H9 (cell line): ENCODE measurements around the gene MRPL41. TPM values are rescaled to one million over a fixed set of nuclear protein-coding genes. Genes with fewer than 3 reads are reported as not detected.
"Not testable (repeated sequence)": the region's sequence is repeated elsewhere in the genome, so short reads cannot be mapped to it uniquely, and the experiment has no call there.

Experiments used
- DNase-seq: peaks from one replicate; pipeline ENCODE4 v3.0.0-alpha.2; 2017
- H2AFZ ChIP-seq: one replicate; pipeline ENCODE4 v1.6.1; 2013; ENCODE audit warnings: mild to moderate bottlenecking, low read length, control low read depth, moderate library complexity
- H2AK5ac ChIP-seq: 2 replicates; pipeline ENCODE4 v1.6.1; 2013; ENCODE audit warnings: low read length, control low read depth, mixed read lengths; ENCODE audit not compliant: insufficient read length
- H2BK120ac ChIP-seq: one replicate; pipeline ENCODE4 v1.6.1; 2013; ENCODE audit warnings: low read depth, mild to moderate bottlenecking, low read length, control low read depth, inconsistent platforms; ENCODE audit not compliant: poor library complexity, severe bottlenecking
- H2BK12ac ChIP-seq: 2 replicates; pipeline ENCODE4 v1.6.1; 2013; ENCODE audit warnings: low read length, control low read depth, mixed read lengths, low read depth; ENCODE audit not compliant: insufficient read length
- H2BK15ac ChIP-seq: 2 replicates; pipeline ENCODE4 v1.6.1; 2013; ENCODE audit warnings: low read depth, low read length, control low read depth
- H2BK20ac ChIP-seq: one replicate; pipeline ENCODE4 v1.6.1; 2013; ENCODE audit warnings: low read depth, mild to moderate bottlenecking, low read length, control low read depth, inconsistent platforms; ENCODE audit not compliant: poor library complexity, severe bottlenecking
- H2BK5ac ChIP-seq: 2 replicates; pipeline ENCODE4 v1.6.1; 2013; ENCODE audit warnings: low read length, control low read depth, mixed read lengths; ENCODE audit not compliant: insufficient read length
- H3K14ac ChIP-seq: 2 replicates; pipeline ENCODE4 v1.6.1; 2013; ENCODE audit warnings: low read length, control low read depth; ENCODE audit not compliant: insufficient read depth
- H3K18ac ChIP-seq: 2 replicates; pipeline ENCODE4 v1.6.1; 2013; ENCODE audit warnings: low read depth, mild to moderate bottlenecking, mixed read lengths, low read length, control low read depth; ENCODE audit not compliant: insufficient read length
- H3K23ac ChIP-seq: 2 replicates; pipeline ENCODE4 v1.6.1; 2013; ENCODE audit warnings: low read length, control low read depth, mixed read lengths, low read depth; ENCODE audit not compliant: insufficient read length
- H3K23me2 ChIP-seq: 2 replicates; pipeline ENCODE4 v1.6.1; 2013; ENCODE audit warnings: low read depth, mild to moderate bottlenecking, mixed read lengths, low read length, control low read depth; ENCODE audit not compliant: insufficient read length, poor library complexity, severe bottlenecking
- H3K27ac ChIP-seq: 2 replicates; pipeline ENCODE4 v1.5.1; 2013; ENCODE audit warnings: low read length, control low read depth, mixed read lengths, low read depth; ENCODE audit not compliant: insufficient read length
- H3K27me3 ChIP-seq: 2 replicates; pipeline ENCODE4 v1.6.1; 2013; ENCODE audit warnings: low read length, control low read depth, inconsistent platforms; ENCODE audit not compliant: insufficient read depth
- H3K4ac ChIP-seq: 2 replicates; pipeline ENCODE4 v1.6.1; 2013; ENCODE audit warnings: low read depth, mild to moderate bottlenecking, control low read depth, inconsistent platforms, low read length, moderate library complexity
- H3K4me1 ChIP-seq: 2 replicates; pipeline ENCODE4 v1.6.1; 2013; ENCODE audit warnings: low read length, control low read depth, inconsistent platforms; ENCODE audit not compliant: insufficient read depth
- H3K4me2 ChIP-seq: 2 replicates; pipeline ENCODE4 v1.6.1; 2013; ENCODE audit warnings: low read length, control low read depth, mixed read lengths; ENCODE audit not compliant: insufficient read length, insufficient read depth
- H3K56ac ChIP-seq: 2 replicates; pipeline ENCODE4 v1.6.1; 2013; ENCODE audit warnings: low read depth, mild to moderate bottlenecking, mixed read lengths, low read length, control low read depth; ENCODE audit not compliant: insufficient read length
- H3K79me1 ChIP-seq: 2 replicates; pipeline ENCODE4 v1.6.1; 2013; ENCODE audit warnings: low read depth, mild to moderate bottlenecking, moderate library complexity, low read length, control low read depth, inconsistent platforms; ENCODE audit not compliant: insufficient read depth, poor library complexity, severe bottlenecking
- H3K79me2 ChIP-seq: 2 replicates; pipeline ENCODE4 v1.6.1; 2013; ENCODE audit warnings: low read length, control low read depth, inconsistent platforms; ENCODE audit not compliant: insufficient read depth
- H3K9ac ChIP-seq: 2 replicates; pipeline ENCODE4 v1.6.1; 2013; ENCODE audit warnings: low read length, control low read depth, mixed read lengths; ENCODE audit not compliant: insufficient read length; ENCODE audit errors: extremely low read depth
- H3K9me3 ChIP-seq: one replicate; pipeline ENCODE4 v1.6.1; 2013; ENCODE audit warnings: low read depth, low read length, inconsistent platforms; ENCODE audit not compliant: control insufficient read depth
- H3T11ph ChIP-seq: one replicate; pipeline ENCODE4 v1.6.1; 2013; ENCODE audit warnings: mild to moderate bottlenecking, low read length, control low read depth, inconsistent platforms
- H4K20me1 ChIP-seq: one replicate; pipeline ENCODE4 v1.6.1; 2013; ENCODE audit not compliant: control insufficient read depth, insufficient read length, insufficient read depth
- H4K5ac ChIP-seq: 2 replicates; pipeline ENCODE4 v1.6.1; 2013; ENCODE audit warnings: low read depth, mild to moderate bottlenecking, mixed read lengths, low read length, control low read depth; ENCODE audit not compliant: insufficient read length
- H4K8ac ChIP-seq: replicated peaks from 2 replicates; pipeline ENCODE4 v1.6.1; 2013; ENCODE audit warnings: low read length, control low read depth, mixed read lengths, low read depth; ENCODE audit not compliant: insufficient read length
- H4K91ac ChIP-seq: 2 replicates; pipeline ENCODE4 v1.6.1; 2013; ENCODE audit warnings: low read depth, mild to moderate bottlenecking, moderate library complexity, mixed read lengths, low read length, control low read depth; ENCODE audit not compliant: insufficient read length
- H3K27ac Mint-ChIP-seq, 3 experiments: 2 replicates in 2 of 3; 3 replicates in 1 of 3; pipeline ENCODE4 v1.8.0; 2020 to 2021; ENCODE audit warnings: mixed read lengths in 3 of 3, mild to moderate bottlenecking in 1 of 3, moderate library complexity in 1 of 3
- H3K27me3 Mint-ChIP-seq: 2 replicates; pipeline ENCODE4 v1.8.0; 2021; ENCODE audit warnings: low read depth, mild to moderate bottlenecking, moderate library complexity, mixed read lengths
- H3K36me3 Mint-ChIP-seq, 3 experiments: 2 replicates in 2 of 3; 3 replicates in 1 of 3; pipeline ENCODE4 v1.8.0; 2020 to 2021; ENCODE audit warnings: low read depth in 3 of 3, mixed read lengths in 3 of 3; ENCODE audit not compliant: insufficient read depth in 1 of 3
- H3K4me1 Mint-ChIP-seq, 2 experiments: 2 replicates each; pipeline ENCODE4 v1.8.0; 2020; ENCODE audit warnings: mixed read lengths in 2 of 2
- H3K4me3 Mint-ChIP-seq, 2 experiments: 2 replicates in 1 of 2; 3 replicates in 1 of 2; pipeline ENCODE4 v1.8.0; 2020 to 2021; ENCODE audit warnings: mild to moderate bottlenecking in 2 of 2, mixed read lengths in 2 of 2, moderate library complexity in 1 of 2
- H3K9me3 Mint-ChIP-seq, 2 experiments: 2 replicates in 1 of 2; 3 replicates in 1 of 2; pipeline ENCODE4 v1.8.0; 2020; ENCODE audit warnings: mild to moderate bottlenecking in 2 of 2, mixed read lengths in 2 of 2, moderate library complexity in 1 of 2
- CTCF ChIP-seq: fragments of 200-600 bp; sonication (generic); conservative IDR thresholded peaks from 3 replicates; pipeline ENCODE4 v1.8.0; 2021; ENCODE audit warnings: antibody characterized with exemption, mild to moderate bottlenecking
- WGBS: extraction: QIAGEN DNeasy Blood & Tissue Kit; methylation state at CpG from one replicate; pipeline ENCODE4 v1.1.7; 2013; ENCODE audit warnings: missing lambda C conversion rate, low lambda C conversion rate, mixed read lengths; ENCODE audit not compliant: insufficient read length; ENCODE audit errors: extremely low coverage; 5-methylcytosine and 5-hydroxymethylcytosine counted together
- total RNA-seq: library from RNA; stranded (reverse); gene quantifications from 2 replicates; pipeline ENCODE4 v1.2.1, GENCODE V29; 2021

MRPL41 gene
- total RNA-seq, 1 experiment from 2014 or later = 52.2 TPM

- Histone ChIP-seq H2BK5ac (no peak overlapping the region), H3K79me2 (no peaks in the 10 kb centered on the region), H3K14ac (no peak overlapping the region), H2BK12ac (no peak overlapping the region), H3K23me2 (no peaks in the 10 kb centered on the region), H3K9me3 (no peaks in the 10 kb centered on the region), H2AFZ (no peak overlapping the region), H4K20me1 (peaks cover 7% of the 10 kb centered on the region), H3K18ac (no peak overlapping the region), H2BK120ac (no peak overlapping the region), H3K23ac (no peak overlapping the region), H2BK15ac (no peak overlapping the region), H3K4ac (no peak overlapping the region), H3K27me3 (no peaks in the 10 kb centered on the region), H4K8ac (no peak overlapping the region), H3T11ph (no peak overlapping the region), H4K91ac (no peak overlapping the region), H4K5ac (no peak overlapping the region), H3K4me1 (no peaks in the 10 kb centered on the region), H2BK20ac (no peak overlapping the region), H2AK5ac (no peak overlapping the region), H3K79me1 (no peaks in the 10 kb centered on the region), H3K56ac (no peak overlapping the region), H3K9ac (no peak overlapping the region), H3K4me2 (no peak overlapping the region), H3K27ac (no peak overlapping the region)
- no CpG with 5 or more reads among the region's 17 CpGs for WGBS
- Mint-ChIP-seq H3K27ac (no peak overlapping the region; a peak in 2 of 7 replicates), H3K4me3 (no peak overlapping the region), H3K9me3 (peaks cover 10 to 23% of the 10 kb centered on the region in 2 experiments), H3K36me3 (peaks cover 2 to 8% (median 5%) of the 10 kb centered on the region in 3 experiments; a peak in 5 of 7 replicates), H3K27me3 (peaks cover 5% of the 10 kb centered on the region), H3K4me1 (peaks cover 3 to 8% of the 10 kb centered on the region in 2 experiments)
- DNase-seq = no peak
- no peak for TF ChIP-seq CTCF
Measured at GRCh38 chr9:137531099-137531765, 20.4 kb upstream of the MRPL41 start.

- H3K27ac Mint-ChIP-seq, H3K56ac ChIP-seq, H3K9ac ChIP-seq, DNase-seq, H3K4me2 ChIP-seq, H3K23ac ChIP-seq, H3K14ac ChIP-seq, H3K27me3 ChIP-seq, H3T11ph ChIP-seq, H2AFZ ChIP-seq, H3K9me3 ChIP-seq, H3K4ac ChIP-seq, H3K79me2 ChIP-seq, H2BK12ac ChIP-seq, H3K23me2 ChIP-seq, H3K36me3 Mint-ChIP-seq, H4K5ac ChIP-seq, H2BK5ac ChIP-seq, H2AK5ac ChIP-seq, H3K79me1 ChIP-seq, H2BK20ac ChIP-seq, H3K4me1 Mint-ChIP-seq, H3K27ac ChIP-seq, H2BK15ac ChIP-seq, H2BK120ac ChIP-seq, H3K27me3 Mint-ChIP-seq, H4K8ac ChIP-seq, H3K18ac ChIP-seq, H4K20me1 ChIP-seq, H3K4me1 ChIP-seq, H4K91ac ChIP-seq, H3K4me3 Mint-ChIP-seq: not testable (repeated sequence)
- H3K9me3 Mint-ChIP-seq = peaks cover 10 to 24% of the 10 kb centered on the region in 2 experiments
- no CpG with 5 or more reads among the region's 10 CpGs for WGBS
Measured at GRCh38 chr9:137532891-137533468, 18.7 kb upstream of the MRPL41 start.
